GM18507 (cell line): ENCODE results near the gene EXOC6B.

ENCODE experiments used
- DNase-seq: peaks from one replicate; pipeline ENCODE4 v3.0.0; 2011; ENCODE audit warnings: low read depth; ENCODE audit not compliant: insufficient read length; ENCODE audit errors: extremely low spot score
- FAIRE-seq: peaks from 2 replicates; lab custom pipeline; 2011; peaks lifted over from hg19 to GRCh38; lab: Jason Lieb, UNC

EXOC6B gene

DNA sequence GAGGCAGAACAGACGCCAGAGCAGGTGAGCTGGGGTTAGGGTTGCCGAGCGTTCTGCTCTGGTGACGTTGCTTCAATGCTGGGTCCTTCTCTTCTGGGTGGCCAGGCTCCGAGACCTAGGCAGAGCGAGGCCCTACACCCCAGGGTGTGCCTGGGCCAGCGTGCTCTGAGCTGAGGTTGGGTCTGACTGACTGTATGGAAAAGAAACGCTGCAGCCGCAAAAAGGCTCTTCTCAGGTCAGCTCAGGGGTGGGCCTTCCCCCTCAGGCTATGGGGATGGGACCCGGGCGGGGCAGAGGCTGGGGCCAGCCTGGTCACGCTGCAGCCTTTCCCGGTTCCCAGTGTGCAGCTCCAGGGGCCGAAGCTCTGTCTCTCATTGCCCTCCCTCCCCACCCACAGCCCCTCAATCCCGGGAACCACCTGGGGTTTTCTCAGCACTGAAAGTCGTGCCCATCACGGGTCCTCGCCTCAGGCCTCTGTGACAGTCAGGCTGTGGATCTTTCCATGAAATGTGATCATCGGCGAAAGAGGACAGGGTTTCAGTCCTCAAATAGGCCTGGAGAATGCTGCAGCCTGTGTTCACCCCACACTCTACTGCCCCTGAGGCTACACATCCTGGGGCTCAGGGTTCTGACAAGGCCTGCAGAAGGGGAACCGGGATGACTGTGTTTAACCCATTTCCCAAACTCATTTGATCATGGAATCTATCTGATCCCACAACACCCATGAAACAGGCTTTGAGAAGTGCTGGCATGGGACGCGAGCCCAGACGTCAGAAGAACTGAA, 697.6 kb downstream of the EXOC6B start:
- DNase-seq (no peak), FAIRE-seq (no peak)

DNA sequence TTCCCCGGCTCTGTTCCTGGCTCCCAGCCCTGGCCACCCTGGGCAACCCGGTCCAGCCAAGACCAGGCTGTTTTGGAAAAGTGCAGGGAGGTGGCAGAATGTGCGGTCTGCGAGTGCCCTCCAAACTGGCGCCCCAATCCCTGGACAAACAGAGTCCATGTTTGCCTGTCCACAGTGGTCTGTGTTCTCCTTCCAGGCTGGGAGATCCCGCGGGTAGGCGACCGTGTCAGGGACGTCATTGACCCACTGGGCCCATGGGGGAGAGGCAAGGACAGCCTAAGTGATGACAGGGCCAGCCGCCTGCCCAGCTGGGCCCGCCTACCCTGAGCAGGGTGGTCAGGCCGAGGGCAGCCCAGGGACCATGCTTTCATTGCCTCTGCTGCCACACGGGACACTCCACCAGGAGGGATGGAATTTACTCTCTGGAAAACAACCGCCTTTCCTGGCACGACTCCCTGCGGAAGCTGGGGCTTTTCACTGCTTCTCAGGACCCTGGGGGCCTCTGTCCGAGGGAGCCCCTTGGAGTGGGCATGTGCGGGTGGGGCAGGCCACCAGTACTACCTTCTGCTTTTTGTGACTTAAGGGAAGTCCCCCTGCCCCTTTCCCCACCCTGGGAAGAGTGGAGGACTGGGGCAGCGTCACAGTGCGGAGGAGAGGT, 698.3 kb downstream of the EXOC6B start:
- no peak for FAIRE-seq
- no peak for DNase-seq

DNA sequence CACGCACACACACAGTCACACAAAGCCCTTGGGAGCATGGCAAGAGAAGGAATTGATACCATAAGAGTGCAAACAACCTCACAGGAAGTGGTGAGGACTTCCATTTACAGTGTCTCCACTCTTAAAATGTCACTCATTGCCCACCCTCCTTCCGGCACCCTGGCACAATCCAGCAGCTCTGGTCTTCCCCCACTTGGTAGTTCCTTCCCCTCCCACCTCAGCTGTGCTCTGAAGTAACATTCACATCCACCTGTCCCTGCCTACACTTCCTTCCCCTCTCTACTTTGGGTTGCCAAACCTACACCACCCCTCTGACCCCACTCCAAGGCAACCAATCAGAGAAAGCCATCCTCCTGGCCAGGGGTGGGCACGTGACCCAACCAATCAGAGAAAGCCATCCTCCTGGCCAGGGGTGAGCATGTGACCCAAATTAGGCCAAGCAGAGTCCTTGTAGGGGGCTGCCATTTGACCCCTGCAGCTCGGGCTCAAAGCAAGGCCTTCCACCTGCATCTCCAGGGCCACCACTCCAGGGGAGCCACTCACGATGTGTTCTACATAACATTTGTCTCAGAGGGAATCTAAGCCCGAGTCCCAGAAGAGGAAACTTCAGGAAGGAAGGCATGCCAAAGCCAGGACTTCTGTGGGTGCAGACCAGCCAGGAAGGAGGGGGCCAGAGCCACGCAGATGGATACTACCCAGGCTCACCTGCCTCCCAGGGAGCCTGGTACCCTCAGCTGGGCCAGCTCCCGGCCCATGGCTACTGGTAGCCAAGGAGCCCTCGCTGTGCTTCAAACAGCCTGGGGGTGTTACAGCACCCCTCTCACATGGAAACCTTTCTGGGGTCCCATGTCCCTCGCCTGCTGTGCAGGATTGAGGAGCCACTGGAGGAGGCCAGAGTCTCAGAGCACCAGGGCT, 699.4 kb downstream of the EXOC6B start:
- DNase-seq (no peak), FAIRE-seq (no peak)
